ENCODE data around the gene PLXNB3.
A peak's percentile ranks its signal among the peaks of the same experiment; 100 is the strongest.

The PLXNB3 gene

GRCh38 chrX:153767674-153768055 lies 3.6 kb downstream of the PLXNB3 start:
- DNase-seq (ENCODE audit: insufficient read length, low spot score) (no peak), FAIRE-seq (no peak)
- TF ChIP-seq POLR2A (IDR thresholded peaks at IDR 0.05; ENCODE audit: low read depth, low read length) (no peak), POLR2AphosphoS5 (IDR thresholded peaks at IDR 0.05; ENCODE audit: low read depth, low read length) (no peak), SPI1 (IDR thresholded peaks at IDR 0.05; ENCODE audit: low read depth, low read length) (no peak), POU2F2 (IDR thresholded peaks at IDR 0.05; ENCODE audit: low read depth, low read length) (no peak)

- FAIRE-seq (peak; percentile 31), DNase-seq (ENCODE audit: insufficient read length, low spot score) (peak; percentile 11)
- no peak for TF ChIP-seq POU2F2 (IDR thresholded peaks at IDR 0.05; ENCODE audit: low read depth, low read length)
- no peak for TF ChIP-seq SPI1 (IDR thresholded peaks at IDR 0.05; ENCODE audit: low read depth, low read length)
- no peak for TF ChIP-seq TAF1 (IDR thresholded peaks at IDR 0.05; ENCODE audit: low read depth, low read length)
- no peak for TF ChIP-seq POLR2AphosphoS5 (IDR thresholded peaks at IDR 0.05; ENCODE audit: low read depth, low read length)
- no peak for TF ChIP-seq PAX5 (IDR thresholded peaks at IDR 0.05; ENCODE audit: insufficient read depth, low read length, severe bottlenecking)
- no peak for TF ChIP-seq POLR2A (IDR thresholded peaks at IDR 0.05; ENCODE audit: low read depth, low read length)
Measured at GRCh38 chrX:153768311-153769157, 4.5 kb downstream of the PLXNB3 start.

GRCh38 chrX:153769158-153769864 lies 5.3 kb downstream of the PLXNB3 start:
- TF ChIP-seq POLR2AphosphoS5 (IDR thresholded peaks at IDR 0.05; ENCODE audit: low read depth, low read length) (no peak), POLR2A (IDR thresholded peaks at IDR 0.05; ENCODE audit: low read depth, low read length) (no peak), PAX5 (IDR thresholded peaks at IDR 0.05; ENCODE audit: insufficient read depth, low read length, severe bottlenecking) (no peak), TAF1 (IDR thresholded peaks at IDR 0.05; ENCODE audit: low read depth, low read length) (no peak), POU2F2 (IDR thresholded peaks at IDR 0.05; ENCODE audit: low read depth, low read length) (no peak), SPI1 (IDR thresholded peaks at IDR 0.05; ENCODE audit: low read depth, low read length) (no peak)
- FAIRE-seq: no peak
- DNase-seq (ENCODE audit: insufficient read length, low spot score): peak; percentile 2

- FAIRE-seq (no peak), DNase-seq (ENCODE audit: insufficient read length, low spot score) (peak; percentile 6)
- TF ChIP-seq POLR2AphosphoS5 (IDR thresholded peaks at IDR 0.05; ENCODE audit: low read depth, low read length) (no peak), POU2F2 (IDR thresholded peaks at IDR 0.05; ENCODE audit: low read depth, low read length) (no peak), PAX5 (IDR thresholded peaks at IDR 0.05; ENCODE audit: insufficient read depth, low read length, severe bottlenecking) (no peak), SPI1 (IDR thresholded peaks at IDR 0.05; ENCODE audit: low read depth, low read length) (no peak), TAF1 (IDR thresholded peaks at IDR 0.05; ENCODE audit: low read depth, low read length) (no peak), POLR2A (IDR thresholded peaks at IDR 0.05; ENCODE audit: low read depth, low read length) (no peak)
Measured at GRCh38 chrX:153769865-153770600, 6.0 kb downstream of the PLXNB3 start.

- DNase-seq (ENCODE audit: insufficient read length, low spot score) (peak; percentile 6), FAIRE-seq (no peak)
- TF ChIP-seq TAF1 (IDR thresholded peaks at IDR 0.05; ENCODE audit: low read depth, low read length) (no peak), POU2F2 (IDR thresholded peaks at IDR 0.05; ENCODE audit: low read depth, low read length) (no peak), POLR2AphosphoS5 (IDR thresholded peaks at IDR 0.05; ENCODE audit: low read depth, low read length) (no peak), PAX5 (IDR thresholded peaks at IDR 0.05; ENCODE audit: insufficient read depth, low read length, severe bottlenecking) (no peak), SPI1 (IDR thresholded peaks at IDR 0.05; ENCODE audit: low read depth, low read length) (no peak), POLR2A (IDR thresholded peaks at IDR 0.05; ENCODE audit: low read depth, low read length) (no peak)
Measured at GRCh38 chrX:153770601-153771414, 6.8 kb downstream of the PLXNB3 start.

- FAIRE-seq (no peak), DNase-seq (ENCODE audit: insufficient read length, low spot score) (peak; percentile 11)
- no peak for TF ChIP-seq TAF1 (IDR thresholded peaks at IDR 0.05; ENCODE audit: low read depth, low read length)
- no peak for TF ChIP-seq SPI1 (IDR thresholded peaks at IDR 0.05; ENCODE audit: low read depth, low read length)
- TF ChIP-seq POLR2A (IDR thresholded peaks at IDR 0.05; ENCODE audit: low read depth, low read length): no peak
- TF ChIP-seq PAX5 (IDR thresholded peaks at IDR 0.05; ENCODE audit: insufficient read depth, low read length, severe bottlenecking): no peak
- no peak for TF ChIP-seq POU2F2 (IDR thresholded peaks at IDR 0.05; ENCODE audit: low read depth, low read length)
- TF ChIP-seq POLR2AphosphoS5 (IDR thresholded peaks at IDR 0.05; ENCODE audit: low read depth, low read length): no peak
Measured at GRCh38 chrX:153771415-153772315, 7.6 kb downstream of the PLXNB3 start.

- DNase-seq (ENCODE audit: insufficient read length, low spot score): peak; percentile 3
- TF ChIP-seq POU2F2 (IDR thresholded peaks at IDR 0.05; ENCODE audit: low read depth, low read length) (no peak), PAX5 (IDR thresholded peaks at IDR 0.05; ENCODE audit: insufficient read depth, low read length, severe bottlenecking) (no peak), TAF1 (IDR thresholded peaks at IDR 0.05; ENCODE audit: low read depth, low read length) (no peak), POLR2A (IDR thresholded peaks at IDR 0.05; ENCODE audit: low read depth, low read length) (no peak), SPI1 (IDR thresholded peaks at IDR 0.05; ENCODE audit: low read depth, low read length) (no peak), POLR2AphosphoS5 (IDR thresholded peaks at IDR 0.05; ENCODE audit: low read depth, low read length) (no peak)
- FAIRE-seq: no peak
Measured at GRCh38 chrX:153772316-153773217, 8.5 kb downstream of the PLXNB3 start.
